ENCODE data around the gene PTPN21. TPM values are rescaled to one million over a fixed set of nuclear protein-coding genes. Genes with fewer than 3 reads are reported as not detected.

PTPN21 gene
- total RNA-seq, 1 experiment from 2014 or later: 27.7 TPM

DNA sequence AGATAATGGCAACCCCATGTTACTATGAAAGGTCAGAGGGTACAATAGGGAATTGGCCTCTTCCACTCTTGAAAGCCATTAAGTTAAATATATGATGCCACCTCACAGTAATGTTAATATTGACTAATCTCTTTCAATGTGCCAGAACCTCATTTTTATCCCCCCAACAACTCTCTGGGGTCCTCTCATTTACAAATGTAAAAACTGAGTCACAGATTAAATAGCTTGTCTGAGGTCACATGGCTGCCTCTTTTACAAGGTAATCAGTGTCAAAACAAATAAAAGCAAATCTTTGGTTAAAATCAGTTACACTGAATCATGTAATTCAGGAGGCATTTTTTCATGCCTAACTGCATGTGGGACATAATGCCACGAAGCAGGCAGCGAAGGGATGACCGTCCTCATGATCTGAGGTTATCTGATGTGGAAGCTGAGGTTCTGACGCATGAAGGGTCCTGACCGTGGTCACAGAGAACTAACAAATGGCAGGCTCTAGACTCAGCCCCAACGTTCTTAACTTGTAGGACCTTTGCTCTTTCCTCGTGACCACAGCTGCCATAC, 78.5 kb downstream of the PTPN21 start:
- Mint-ChIP-seq H3K4me3 (ENCODE audit: unreplicated experiment) (no peak overlapping the region), H3K9me3 (ENCODE audit: unreplicated experiment) (no peaks in the 10 kb centered on the region), H3K4me1 (ENCODE audit: low read depth, unreplicated experiment) (no peaks in the 10 kb centered on the region), H3K27ac (ENCODE audit: unreplicated experiment) (no peak overlapping the region), H3K36me3 (ENCODE audit: insufficient read depth, unreplicated experiment) (peaks cover 22% of the 10 kb centered on the region), H3K27me3 (ENCODE audit: insufficient read depth, unreplicated experiment) (no peaks in the 10 kb centered on the region)
- TF ChIP-seq, protein P1, sequence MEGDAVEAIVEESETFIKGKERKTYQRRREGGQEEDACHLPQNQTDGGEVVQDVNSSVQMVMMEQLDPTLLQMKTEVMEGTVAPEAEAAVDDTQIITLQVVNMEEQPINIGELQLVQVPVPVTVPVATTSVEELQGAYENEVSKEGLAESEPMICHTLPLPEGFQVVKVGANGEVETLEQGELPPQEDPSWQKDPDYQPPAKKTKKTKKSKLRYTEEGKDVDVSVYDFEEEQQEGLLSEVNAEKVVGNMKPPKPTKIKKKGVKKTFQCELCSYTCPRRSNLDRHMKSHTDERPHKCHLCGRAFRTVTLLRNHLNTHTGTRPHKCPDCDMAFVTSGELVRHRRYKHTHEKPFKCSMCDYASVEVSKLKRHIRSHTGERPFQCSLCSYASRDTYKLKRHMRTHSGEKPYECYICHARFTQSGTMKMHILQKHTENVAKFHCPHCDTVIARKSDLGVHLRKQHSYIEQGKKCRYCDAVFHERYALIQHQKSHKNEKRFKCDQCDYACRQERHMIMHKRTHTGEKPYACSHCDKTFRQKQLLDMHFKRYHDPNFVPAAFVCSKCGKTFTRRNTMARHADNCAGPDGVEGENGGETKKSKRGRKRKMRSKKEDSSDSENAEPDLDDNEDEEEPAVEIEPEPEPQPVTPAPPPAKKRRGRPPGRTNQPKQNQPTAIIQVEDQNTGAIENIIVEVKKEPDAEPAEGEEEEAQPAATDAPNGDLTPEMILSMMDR (IDR thresholded peaks at IDR 0.05; ENCODE audit: insufficient read depth in 1 of 2, low read depth in 1 of 2, low read length in 1 of 2, severe bottlenecking in 1 of 2, unreplicated experiment in 1 of 2): no peak
- no peak for DNase-seq
- Histone ChIP-seq H3K9me3 (no peaks in the 10 kb centered on the region), H3K36me3 (ENCODE audit: control insufficient read depth, insufficient read depth, low read length) (no peaks in the 10 kb centered on the region; the same call in 1 of the 2 replicates), H3K4me1 (peaks cover 18% of the 10 kb centered on the region), H3K27me3 (replicated peaks; ENCODE audit: control insufficient read depth, insufficient read depth, low read length) (no peaks in the 10 kb centered on the region), H3K4me3 (ENCODE audit: low read depth, low read length) (no peak overlapping the region)
- intact Hi-C loops (cut with micrococcal nuclease; ENCODE audit: unreplicated experiment): no loop called here
- ChIA-PET CTCF (no interaction called here), POLR2A (no interaction called here)
- no TSS peak for BruUV-seq (replicated peaks)

- ChIA-PET CTCF (interaction anchor here (1.6 kb wide), 1 partner anchor 86 kb away, joined by 8 read pairs; no protein-coding TSS in a partner anchor), POLR2A (no interaction called here)
- Mint-ChIP-seq H3K4me3 (ENCODE audit: unreplicated experiment) (no peak overlapping the region), H3K9me3 (ENCODE audit: unreplicated experiment) (no peaks in the 10 kb centered on the region), H3K27ac (ENCODE audit: unreplicated experiment) (peak overlapping the region; percentile 85), H3K36me3 (ENCODE audit: insufficient read depth, unreplicated experiment) (peaks cover 44% of the 10 kb centered on the region), H3K27me3 (ENCODE audit: insufficient read depth, unreplicated experiment) (no peaks in the 10 kb centered on the region), H3K4me1 (ENCODE audit: low read depth, unreplicated experiment) (peaks cover 4% of the 10 kb centered on the region)
- Histone ChIP-seq H3K4me3 (ENCODE audit: low read depth, low read length) (no peak overlapping the region), H3K4me1 (peaks cover 20% of the 10 kb centered on the region), H3K9me3 (no peaks in the 10 kb centered on the region), H3K27me3 (replicated peaks; ENCODE audit: control insufficient read depth, insufficient read depth, low read length) (no peaks in the 10 kb centered on the region), H3K36me3 (ENCODE audit: control insufficient read depth, insufficient read depth, low read length) (no peaks in the 10 kb centered on the region; the same call in 1 of the 2 replicates)
- TF ChIP-seq, protein P1 (IDR thresholded peaks at IDR 0.05; ENCODE audit: insufficient read depth in 1 of 2, low read depth in 1 of 2, low read length in 1 of 2, severe bottlenecking in 1 of 2, unreplicated experiment in 1 of 2): no peak
- DNase-seq: peak; percentile 47 to 69
- no TSS peak for BruUV-seq (replicated peaks)
- intact Hi-C loops (cut with micrococcal nuclease; ENCODE audit: unreplicated experiment): loop anchor here (1.0 to 5.0 kb wide), 3 partner anchors 44 to 89 kb away; partner anchors contain the start of genes SPATA7 and ZC3H14
Measured at GRCh38 chr14:88473791-88474190, 81.0 kb downstream of the PTPN21 start.

GRCh38 chr14:88470542-88471440, 84.0 kb downstream of the PTPN21 start:
- no peaks in the 10 kb centered on the region for H3K9me3 Mint-ChIP-seq (ENCODE audit: unreplicated experiment)
- H3K36me3 ChIP-seq (ENCODE audit: control insufficient read depth, insufficient read depth, low read length): peaks cover 1% of the 10 kb centered on the region; the same call in 1 of the 2 replicates
- peaks cover 23% of the 10 kb centered on the region for H3K4me1 ChIP-seq
- no peaks in the 10 kb centered on the region for H3K27me3 Mint-ChIP-seq (ENCODE audit: insufficient read depth, unreplicated experiment)
- no peaks in the 10 kb centered on the region for H3K27me3 ChIP-seq (replicated peaks; ENCODE audit: control insufficient read depth, insufficient read depth, low read length)
- no peak overlapping the region for H3K4me3 Mint-ChIP-seq (ENCODE audit: unreplicated experiment)
- H3K27ac Mint-ChIP-seq (ENCODE audit: unreplicated experiment): no peak overlapping the region
- no peak for DNase-seq
- intact Hi-C loops (cut with micrococcal nuclease; ENCODE audit: unreplicated experiment): loop anchor here (5.0 kb wide), 2 partner anchors 83 to 92 kb away; partner anchors contain the start of genes SPATA7 and ZC3H14
- H3K9me3 ChIP-seq: no peaks in the 10 kb centered on the region
- peaks cover 37% of the 10 kb centered on the region for H3K36me3 Mint-ChIP-seq (ENCODE audit: insufficient read depth, unreplicated experiment)
- peaks cover 12% of the 10 kb centered on the region for H3K4me1 Mint-ChIP-seq (ENCODE audit: low read depth, unreplicated experiment)
- TF ChIP-seq, protein P1 (IDR thresholded peaks at IDR 0.05; ENCODE audit: insufficient read depth in 1 of 2, low read depth in 1 of 2, low read length in 1 of 2, severe bottlenecking in 1 of 2, unreplicated experiment in 1 of 2): no peak
- no peak overlapping the region for H3K4me3 ChIP-seq (ENCODE audit: low read depth, low read length)
- no TSS peak for BruUV-seq (replicated peaks)
- POLR2A ChIA-PET: no interaction called here
- CTCF ChIA-PET: no interaction called here

Measured in Caco-2 (cell line).